ENCODE results near the gene CAMSAP1. TPM values are rescaled to one million over a fixed set of nuclear protein-coding genes. Genes with fewer than 3 reads are reported as not detected.
"Not testable (repeated sequence)": the region's sequence is repeated elsewhere in the genome, so short reads cannot be mapped to it uniquely, and the experiment has no call there.

CAMSAP1 gene
- total and polyA plus RNA-seq, 2 of the 4 experiments (the other 2 are of a cell fraction) = 8.2 to 19.5 TPM

GRCh38 chr9:135916227-135916626 lies 8.9 kb upstream of the CAMSAP1 start:
- ATAC-seq (ENCODE audit: low read depth); dilution Hi-C loops (cut with HindIII; ENCODE audit: low sequenced_read_pairs, unreplicated experiment); in situ Hi-C loops (cut with MboI; ENCODE audit: low sequenced_read_pairs); H4K20me1 ChIP-seq (ENCODE audit: insufficient read depth, low read length); H2BK5ac ChIP-seq (ENCODE audit: low read depth, low read length, poor library complexity, severe bottlenecking); H3K56ac ChIP-seq (ENCODE audit: extremely low read depth, insufficient read depth, low read length); H3K9ac ChIP-seq (ENCODE audit: low read depth, low read length); H3K9me1 ChIP-seq (ENCODE audit: insufficient read depth, low read length); CTCF ChIA-PET; H3K27ac ChIP-seq (ENCODE audit: insufficient read depth, low read length); H3K27me3 ChIP-seq (ENCODE audit: control insufficient read depth, insufficient read depth, low read length); H3K4me1 ChIP-seq (ENCODE audit: control insufficient read depth, insufficient read depth, low read length); H3K4me3 ChIP-seq (ENCODE audit: insufficient read depth, low read depth, low read length); H2AFZ ChIP-seq (replicated peaks; ENCODE audit: low read length, poor library complexity); POLR2A ChIA-PET (ENCODE audit: unreplicated experiment); BruUV-seq (replicated peaks); H3K23ac ChIP-seq (ENCODE audit: low read depth, low read length); H2BK20ac ChIP-seq (ENCODE audit: low read depth, low read length); H4K91ac ChIP-seq (ENCODE audit: insufficient read depth, low read depth, low read length); H2AK9ac ChIP-seq (replicated peaks; ENCODE audit: low read depth, low read length, poor library complexity); H3K18ac ChIP-seq (ENCODE audit: low read depth, low read length); H2BK15ac ChIP-seq (ENCODE audit: low read depth, low read length); H3K14ac ChIP-seq (replicated peaks; ENCODE audit: low read depth, low read length); H2BK120ac ChIP-seq (ENCODE audit: low read depth, low read length); H3K4me2 ChIP-seq (ENCODE audit: low read depth, low read length); H2AK5ac ChIP-seq (ENCODE audit: low read depth, low read length); DNase-seq; H3K4ac ChIP-seq (ENCODE audit: low read depth, low read length); intact Hi-C loops (cut with micrococcal nuclease); H4K5ac ChIP-seq (ENCODE audit: low read depth, low read length); H4K8ac ChIP-seq (ENCODE audit: low read depth in 2 of 2, low read length in 2 of 2): not testable (repeated sequence)
- Histone ChIP-seq H3K9me3 (ENCODE audit: control insufficient read depth, insufficient read depth, low read length) (peaks cover 46% of the 10 kb centered on the region), H3K36me3 (ENCODE audit: control insufficient read depth, insufficient read depth, low read length) (peaks cover 34% of the 10 kb centered on the region), H3K79me1 (ENCODE audit: low read depth in 1 of 2, low read length in 2 of 2) (peaks cover 4 to 14% of the 10 kb centered on the region in 2 experiments; a peak in 2 of 4 replicates)
- 100% methylated on average over 5 of the region's 12 CpGs; no CpG with 5 or more reads in 1 of the 2 experiments for WGBS, 2 experiments (ENCODE audit: extremely low coverage in 2 of 2, insufficient read length in 1 of 2)

Data from IMR-90 (cell line).